Nucleus accumbens (tissue), 56 donors: ENCODE results near the gene GPR162.
"Not testable (repeated sequence)": the region's sequence is repeated elsewhere in the genome, so short reads cannot be mapped to it uniquely, and the experiment has no call there.

Experiments
- DNase-seq, 56 donors: peaks; one replicate each; lab custom pipeline; 2025; lab: John Stamatoyannopoulos, UW

GPR162 gene

GRCh38 chr12:6851921-6852650 is 30.5 kb downstream of the GPR162 start, which contains the start of gene USP5:
TSS of gene USP5 (plus strand) at chr12:6852150. CDS start at chr12:6852180, 30 bp downstream.
- DNase-seq = peak; percentile 98 to 100 (median 100)

GRCh38 chr12:6852651-6853354 is 31.2 kb downstream of the GPR162 start:
- peak in 45 of 56 donors; percentile 16 to 73 (median 52) for DNase-seq

DNA sequence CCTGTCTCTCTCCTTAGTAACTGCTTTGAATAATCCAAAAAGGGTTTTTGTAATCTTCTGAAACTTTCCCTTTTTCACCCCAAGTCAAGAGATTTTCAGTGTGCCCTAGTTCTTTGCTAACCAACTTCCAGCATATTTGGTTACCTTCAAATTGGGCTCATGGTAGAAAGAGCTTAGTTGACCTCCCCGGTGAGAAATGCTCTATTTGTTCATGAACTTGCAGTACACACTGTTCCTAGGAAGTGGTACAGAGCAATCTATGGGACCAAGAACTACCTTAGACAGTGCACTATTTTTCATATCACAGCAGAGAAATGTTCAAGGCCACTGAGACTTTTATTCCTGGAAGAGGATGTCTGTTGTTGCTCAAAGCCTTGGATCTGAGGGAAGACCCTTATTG is 32.0 kb downstream of the GPR162 start:
- no peak for DNase-seq

GRCh38 chr12:6854036-6854435 is 32.4 kb downstream of the GPR162 start:
- no peak for DNase-seq

GRCh38 chr12:6855322-6855721 is 33.7 kb downstream of the GPR162 start:
- DNase-seq = no peak

- no peak for DNase-seq
These were observed 37.2 kb downstream of the GPR162 start for GRCh38 chr12:6858799-6859198.

GRCh38 chr12:6860116-6860515 is 38.5 kb downstream of the GPR162 start:
- no peak for DNase-seq

GRCh38 chr12:6860942-6861341 is 39.3 kb downstream of the GPR162 start:
- no peak for DNase-seq

DNA sequence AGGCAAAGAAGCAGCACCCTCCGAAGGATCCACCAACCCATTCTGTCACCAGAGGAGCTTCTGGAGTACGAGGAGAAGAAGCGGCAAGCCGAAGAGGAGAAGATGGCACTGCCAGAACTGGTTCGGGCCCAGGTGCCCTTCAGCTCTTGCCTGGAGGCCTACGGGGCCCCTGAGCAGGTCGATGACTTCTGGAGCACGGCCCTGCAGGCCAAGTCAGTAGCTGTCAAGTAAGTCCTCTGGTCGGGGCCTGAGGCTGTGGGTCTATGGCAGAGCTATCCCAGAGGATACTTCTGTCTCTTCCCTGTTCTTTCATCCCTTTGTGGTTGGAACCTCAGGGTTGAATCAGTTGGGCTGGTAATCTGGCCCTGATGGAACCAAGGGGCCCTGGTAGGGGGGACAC is 39.8 kb downstream of the GPR162 start:
- DNase-seq = no peak

GRCh38 chr12:6863033-6863432 is 41.4 kb downstream of the GPR162 start:
- DNase-seq = no peak

- no peak for DNase-seq
These were observed 42.1 kb downstream of the GPR162 start for GRCh38 chr12:6863586-6864321.

DNA sequence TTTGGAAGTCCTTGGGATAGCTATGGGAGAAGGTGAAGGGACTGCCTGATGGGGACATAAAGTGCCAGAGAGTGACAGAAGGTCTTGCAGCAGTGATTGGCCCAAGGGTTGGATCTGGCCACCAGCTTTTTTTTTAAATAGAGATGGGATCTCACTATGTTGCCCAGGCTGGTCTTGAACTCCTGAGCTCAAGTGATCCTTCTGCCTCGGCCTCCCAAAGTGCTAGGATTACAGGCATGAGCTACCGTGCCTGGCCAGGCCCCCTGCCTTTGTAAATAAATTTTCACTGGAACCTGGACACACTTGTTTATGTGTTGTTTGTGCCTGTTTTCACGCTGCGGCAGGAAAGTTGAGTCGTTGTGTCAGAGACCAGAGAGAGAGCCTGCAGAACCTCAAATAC is 43.7 kb downstream of the GPR162 start:
- DNase-seq = not testable (repeated sequence)

GRCh38 chr12:6866163-6866919 is 44.7 kb downstream of the GPR162 start:
- DNase-seq = no peak

GRCh38 chr12:6866920-6867412 is 45.3 kb downstream of the GPR162 start:
- DNase-seq = peak in 16 of 56 donors; percentile 19 to 69 (median 52)

DNA sequence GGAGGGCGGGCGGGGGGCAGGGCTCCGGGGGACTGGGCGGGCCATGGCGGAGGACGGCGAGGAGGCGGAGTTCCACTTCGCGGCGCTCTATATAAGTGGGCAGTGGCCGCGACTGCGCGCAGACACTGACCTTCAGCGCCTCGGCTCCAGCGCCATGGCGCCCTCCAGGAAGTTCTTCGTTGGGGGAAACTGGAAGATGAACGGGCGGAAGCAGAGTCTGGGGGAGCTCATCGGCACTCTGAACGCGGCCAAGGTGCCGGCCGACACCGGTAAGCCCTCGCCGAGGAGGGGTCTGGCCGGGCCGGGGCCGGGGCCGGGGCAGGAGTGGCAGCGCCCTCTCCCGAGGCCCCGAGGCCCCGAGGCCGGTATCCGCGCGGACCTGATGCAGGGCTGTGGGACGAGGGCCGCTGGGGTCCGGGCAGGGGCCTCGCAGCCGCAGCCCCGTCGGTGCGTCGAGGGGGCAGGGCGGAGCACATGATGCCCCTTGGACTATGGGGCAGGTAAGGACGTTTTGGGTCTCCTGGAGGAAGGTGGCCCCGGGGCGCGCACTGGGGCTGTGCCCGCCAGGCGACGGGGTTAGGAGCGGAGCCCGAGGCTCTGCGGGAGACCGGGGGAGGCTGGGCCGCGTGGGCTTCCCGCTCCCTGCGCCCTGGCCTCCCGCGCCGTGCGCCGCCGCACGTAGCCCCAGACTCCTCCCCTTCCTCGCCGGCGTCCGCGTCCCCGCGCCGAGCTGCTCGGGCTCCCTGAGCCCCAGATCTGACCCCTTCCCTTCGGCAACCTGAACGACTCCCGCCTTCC is 46.0 kb downstream of the GPR162 start, which contains the start of gene TPI1:
TPI1 (plus strand) TSS at position 119 of the 798 bp plus-strand sequence; CDS start at position 155, 36 bp downstream.
- DNase-seq = peak in 53 of 56 donors; percentile 33 to 88 (median 78)

DNA sequence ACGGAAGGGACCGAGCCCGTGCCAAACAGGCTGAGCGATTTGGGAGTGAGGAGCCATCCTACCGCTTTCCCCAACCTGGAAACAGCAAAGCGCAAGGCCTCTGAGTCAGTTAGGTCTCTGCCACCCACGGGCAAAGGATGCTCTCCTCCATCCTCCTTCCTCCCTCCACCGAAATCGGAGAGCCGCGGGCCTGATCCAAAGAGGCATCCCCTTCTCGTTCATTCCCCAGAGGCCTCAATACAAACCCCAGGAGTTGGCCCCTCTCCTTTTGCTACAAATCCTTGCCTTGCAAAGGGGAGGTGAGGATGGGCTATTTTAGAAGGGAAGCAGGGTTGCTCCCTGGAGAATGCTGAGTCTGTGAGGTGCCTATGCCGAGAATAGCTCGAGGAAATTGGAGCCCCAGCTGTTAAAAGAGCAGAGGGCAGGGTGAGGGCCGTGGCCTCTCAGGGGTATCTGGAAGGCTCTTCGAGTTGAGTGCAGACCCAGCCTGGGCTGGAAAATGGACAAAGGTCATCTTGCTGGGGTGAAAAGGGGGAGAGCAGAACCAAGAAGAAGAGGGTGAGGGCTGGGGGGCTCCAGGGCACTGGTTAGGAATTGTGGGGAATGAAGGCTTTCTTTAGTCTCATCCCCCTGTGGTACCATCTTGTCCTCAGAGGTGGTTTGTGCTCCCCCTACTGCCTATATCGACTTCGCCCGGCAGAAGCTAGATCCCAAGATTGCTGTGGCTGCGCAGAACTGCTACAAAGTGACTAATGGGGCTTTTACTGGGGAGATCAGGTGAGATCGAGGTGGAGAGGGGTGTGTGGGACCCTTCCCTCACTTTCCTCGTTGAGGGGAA is 46.8 kb downstream of the GPR162 start:
- peak in 15 of 56 donors; percentile 3 to 69 (median 35) for DNase-seq

DNA sequence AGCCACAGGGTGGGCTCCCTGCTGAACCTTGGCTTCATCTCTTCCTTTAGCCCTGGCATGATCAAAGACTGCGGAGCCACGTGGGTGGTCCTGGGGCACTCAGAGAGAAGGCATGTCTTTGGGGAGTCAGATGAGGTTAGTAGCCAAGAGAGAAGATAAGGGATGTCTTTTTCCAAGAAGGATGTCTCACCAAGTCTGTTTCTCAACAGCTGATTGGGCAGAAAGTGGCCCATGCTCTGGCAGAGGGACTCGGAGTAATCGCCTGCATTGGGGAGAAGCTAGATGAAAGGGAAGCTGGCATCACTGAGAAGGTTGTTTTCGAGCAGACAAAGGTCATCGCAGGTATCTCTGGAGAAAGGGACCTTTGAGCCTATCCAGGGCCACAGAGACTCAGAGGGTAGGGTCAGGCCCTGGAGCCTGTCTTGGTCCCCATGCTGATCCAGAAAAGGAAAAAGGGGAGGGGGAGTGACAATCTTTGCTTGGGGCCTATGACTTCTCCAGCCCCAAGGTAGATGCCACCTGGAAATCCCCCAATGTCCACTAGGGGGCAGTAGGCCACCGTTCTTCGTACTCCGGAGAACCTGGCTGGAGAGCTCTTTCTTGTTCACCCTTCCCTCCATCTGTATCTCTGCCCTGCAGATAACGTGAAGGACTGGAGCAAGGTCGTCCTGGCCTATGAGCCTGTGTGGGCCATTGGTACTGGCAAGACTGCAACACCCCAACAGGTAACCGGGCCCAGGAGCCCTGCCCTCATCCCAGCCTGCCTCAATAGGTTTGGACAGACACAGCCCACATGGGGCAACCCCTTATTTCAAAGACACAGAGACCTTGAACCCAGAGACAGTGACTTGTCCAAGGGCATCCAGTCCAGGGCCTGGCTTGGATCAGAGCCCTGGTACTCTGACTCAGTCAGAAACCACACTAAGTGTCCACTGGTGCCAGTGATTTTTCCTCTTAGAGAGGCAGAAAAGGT is 47.7 kb downstream of the GPR162 start:
- DNase-seq = peak in 51 of 56 donors; percentile 5 to 89 (median 51)
